ENCODE results near the gene MAP3K12. TPM values are rescaled to one million over a fixed set of nuclear protein-coding genes. Genes with fewer than 3 reads are reported as not detected.

Gene MAP3K12
- polyA plus RNA-seq, 1 donor (not counting 4 experiments of a cell fraction or from before 2014, with no cell fraction given): 13.4 TPM

GRCh38 chr12:53474819-53475218 is 24.4 kb downstream of the MAP3K12 start:
- Histone ChIP-seq H3K27ac (ENCODE audit: control insufficient read depth, insufficient read depth, low read length) (no peak overlapping the region), H3K36me3 (ENCODE audit: control insufficient read depth in 2 of 2, extremely low read depth in 1 of 2, insufficient read depth in 2 of 2, low read length in 2 of 2) (peaks cover 46 to 70% of the 10 kb centered on the region in 2 experiments), H3K9ac (ENCODE audit: control insufficient read depth, extremely low read depth, insufficient read depth, low read length) (no peak overlapping the region), H3K4me2 (ENCODE audit: control insufficient read depth, extremely low read depth, insufficient read depth, low read depth, low read length) (no peak overlapping the region), H3K4me3 (ENCODE audit: control insufficient read depth in 2 of 3, extremely low read depth in 1 of 3, insufficient read depth in 2 of 3, low read depth in 1 of 3, low read length in 3 of 3) (no peak overlapping the region), H2AFZ (ENCODE audit: control insufficient read depth, low read length) (no peak overlapping the region), H3K27me3 (ENCODE audit: control insufficient read depth, extremely low read depth, insufficient read depth, low read length) (no peaks in the 10 kb centered on the region), H3K4me1 (ENCODE audit: control insufficient read depth, extremely low read depth, insufficient read depth, low read length) (no peaks in the 10 kb centered on the region), H3K9me1 (ENCODE audit: control insufficient read depth, extremely low read depth, insufficient read depth, low read length) (no peaks in the 10 kb centered on the region), H4K20me1 (ENCODE audit: control insufficient read depth, extremely low read depth, insufficient read depth, low read length) (peaks cover 23% of the 10 kb centered on the region), H3K9me3 (ENCODE audit: control insufficient read depth, low read depth, low read length) (no peaks in the 10 kb centered on the region), H3K79me2 (ENCODE audit: control insufficient read depth, insufficient read depth, low read length) (peaks cover 47% of the 10 kb centered on the region)
- FAIRE-seq (no peak), DNase-seq (ENCODE audit: low read depth, low spot score) (no peak)
- TF ChIP-seq CTCF (optimal IDR thresholded peaks at IDR 0.05 in 1 of 3, IDR thresholded peaks at IDR 0.05 in 1 of 3, conservative IDR thresholded peaks at IDR 0.05 in 1 of 3; ENCODE audit: extremely low read depth in 1 of 3, insufficient read depth in 2 of 3, low read length in 3 of 3) (no peak), EZH2 (IDR thresholded peaks at IDR 0.05; ENCODE audit: low read length) (no peak)
- dilution Hi-C loops (cut with MboI; ENCODE audit: extremely low pct_ligation_motif_present, low sequenced_read_pairs): no loop called here

DNA sequence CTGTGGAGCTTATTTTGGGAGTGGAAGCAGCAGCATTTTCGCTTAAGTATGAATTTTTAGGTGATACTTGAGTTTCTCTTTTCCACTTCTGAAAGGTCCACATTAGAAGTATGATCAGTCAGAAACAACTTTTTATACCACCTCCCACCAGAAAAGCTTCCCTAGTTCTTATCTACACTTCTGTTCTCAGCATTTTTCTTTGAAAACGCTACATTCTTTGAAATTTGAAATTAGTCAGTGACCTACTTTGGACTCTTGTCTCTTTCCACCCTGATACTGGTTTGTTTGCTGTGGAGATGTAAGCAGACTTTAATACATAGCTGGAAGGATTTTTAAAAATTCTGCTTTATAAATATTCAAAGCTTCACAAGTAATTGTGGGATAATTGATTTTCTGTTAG is 25.2 kb downstream of the MAP3K12 start:
- no peak for FAIRE-seq
- TF ChIP-seq CTCF (optimal IDR thresholded peaks at IDR 0.05 in 1 of 3, IDR thresholded peaks at IDR 0.05 in 1 of 3, conservative IDR thresholded peaks at IDR 0.05 in 1 of 3; ENCODE audit: extremely low read depth in 1 of 3, insufficient read depth in 2 of 3, low read length in 3 of 3) (no peak), EZH2 (IDR thresholded peaks at IDR 0.05; ENCODE audit: low read length) (no peak)
- Histone ChIP-seq H2AFZ (ENCODE audit: control insufficient read depth, low read length) (no peak overlapping the region), H3K9ac (ENCODE audit: control insufficient read depth, extremely low read depth, insufficient read depth, low read length) (no peak overlapping the region), H4K20me1 (ENCODE audit: control insufficient read depth, extremely low read depth, insufficient read depth, low read length) (peaks cover 19% of the 10 kb centered on the region), H3K27ac (ENCODE audit: control insufficient read depth, insufficient read depth, low read length) (no peak overlapping the region), H3K4me3 (ENCODE audit: control insufficient read depth in 2 of 3, extremely low read depth in 1 of 3, insufficient read depth in 2 of 3, low read depth in 1 of 3, low read length in 3 of 3) (no peak overlapping the region), H3K27me3 (ENCODE audit: control insufficient read depth, extremely low read depth, insufficient read depth, low read length) (no peaks in the 10 kb centered on the region), H3K79me2 (ENCODE audit: control insufficient read depth, insufficient read depth, low read length) (peaks cover 50% of the 10 kb centered on the region), H3K4me1 (ENCODE audit: control insufficient read depth, extremely low read depth, insufficient read depth, low read length) (no peaks in the 10 kb centered on the region), H3K9me1 (ENCODE audit: control insufficient read depth, extremely low read depth, insufficient read depth, low read length) (no peaks in the 10 kb centered on the region), H3K9me3 (ENCODE audit: control insufficient read depth, low read depth, low read length) (no peaks in the 10 kb centered on the region), H3K36me3 (ENCODE audit: control insufficient read depth in 2 of 2, extremely low read depth in 1 of 2, insufficient read depth in 2 of 2, low read length in 2 of 2) (peaks cover 50 to 71% of the 10 kb centered on the region in 2 experiments), H3K4me2 (ENCODE audit: control insufficient read depth, extremely low read depth, insufficient read depth, low read depth, low read length) (no peak overlapping the region)
- DNase-seq (ENCODE audit: low read depth, low spot score): no peak
- dilution Hi-C loops (cut with MboI; ENCODE audit: extremely low pct_ligation_motif_present, low sequenced_read_pairs): no loop called here
